HG02610 (cell line): ENCODE data around the gene FAM98C.
"Not testable (repeated sequence)": the region's sequence is repeated elsewhere in the genome, so short reads cannot be mapped to it uniquely, and the experiment has no call there.

ENCODE experiments used
- ATAC-seq: cut with Tn5 transposase; IDR thresholded peaks from one replicate; pipeline ENCODE4 v1.9.1; 2021; ENCODE audit warnings: mild to moderate bottlenecking, moderate library complexity; ENCODE audit not compliant: unreplicated experiment

The FAM98C gene

DNA sequence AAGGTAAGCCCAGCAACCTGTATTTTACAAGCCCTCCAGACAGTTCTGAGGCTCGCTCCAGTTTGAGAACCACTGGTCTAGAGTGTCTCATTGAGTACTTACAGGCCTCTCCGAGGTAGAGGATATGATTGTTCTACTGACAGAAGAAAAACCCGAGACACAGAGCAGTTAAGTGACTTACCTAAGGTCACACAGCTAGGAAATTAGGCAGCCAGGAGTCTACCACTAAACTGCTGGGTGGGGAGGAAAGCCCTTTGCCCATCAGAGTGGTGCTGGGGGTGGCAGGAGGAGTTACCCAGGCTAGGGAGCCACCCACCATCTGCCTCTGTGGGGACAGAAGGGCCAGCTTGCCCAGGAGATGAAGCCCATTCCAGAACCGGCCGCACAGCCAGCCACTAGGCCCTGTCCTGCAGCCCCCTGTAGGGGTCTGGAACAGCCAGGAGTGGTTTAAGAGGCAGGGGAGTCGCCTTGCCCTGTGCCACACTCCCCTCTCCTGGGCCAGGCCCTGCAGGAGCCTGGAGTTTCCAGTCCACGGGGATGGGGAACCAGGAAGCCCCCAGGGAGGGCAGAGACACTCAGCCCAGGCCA, 22.4 kb downstream of the FAM98C start:
- no peak for ATAC-seq

DNA sequence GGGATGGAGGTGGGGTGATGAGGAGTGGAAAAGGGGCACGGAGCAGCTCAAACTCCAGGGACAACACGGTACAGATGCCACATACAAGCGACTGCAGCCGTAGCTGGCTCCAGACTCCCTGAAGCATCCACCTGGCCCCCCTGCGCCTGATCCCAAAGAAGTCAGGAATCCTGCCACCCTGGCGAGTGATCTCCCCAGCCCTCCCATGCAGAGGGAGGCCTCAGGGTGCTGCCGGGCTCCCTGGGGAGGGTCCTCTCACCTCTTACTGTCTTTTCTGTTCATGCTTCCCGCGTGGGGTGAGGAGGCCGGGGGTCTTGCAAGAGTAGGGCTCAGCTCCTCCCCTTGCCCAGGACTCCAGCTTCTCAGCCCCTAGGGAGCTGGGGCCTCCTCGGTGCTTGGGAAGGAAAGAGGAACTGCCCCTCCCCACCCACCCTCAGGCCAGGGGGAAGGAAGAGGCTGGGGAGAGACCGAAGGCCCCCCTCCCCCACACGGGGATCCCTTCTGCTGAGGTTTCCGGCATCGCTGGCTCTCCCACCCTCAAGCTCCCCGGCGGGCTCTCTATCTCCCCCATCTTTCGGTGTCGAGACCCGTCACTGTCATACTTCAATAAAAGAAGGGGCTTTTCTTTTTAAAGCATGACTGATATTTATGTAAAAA, 23.0 kb downstream of the FAM98C start, which contains the start of gene RASGRP4:
TSS of gene RASGRP4 (minus strand) at position 410 of the 657 bp plus-strand sequence. CDS start at position 282, 128 bp downstream.
- no peak for ATAC-seq

DNA sequence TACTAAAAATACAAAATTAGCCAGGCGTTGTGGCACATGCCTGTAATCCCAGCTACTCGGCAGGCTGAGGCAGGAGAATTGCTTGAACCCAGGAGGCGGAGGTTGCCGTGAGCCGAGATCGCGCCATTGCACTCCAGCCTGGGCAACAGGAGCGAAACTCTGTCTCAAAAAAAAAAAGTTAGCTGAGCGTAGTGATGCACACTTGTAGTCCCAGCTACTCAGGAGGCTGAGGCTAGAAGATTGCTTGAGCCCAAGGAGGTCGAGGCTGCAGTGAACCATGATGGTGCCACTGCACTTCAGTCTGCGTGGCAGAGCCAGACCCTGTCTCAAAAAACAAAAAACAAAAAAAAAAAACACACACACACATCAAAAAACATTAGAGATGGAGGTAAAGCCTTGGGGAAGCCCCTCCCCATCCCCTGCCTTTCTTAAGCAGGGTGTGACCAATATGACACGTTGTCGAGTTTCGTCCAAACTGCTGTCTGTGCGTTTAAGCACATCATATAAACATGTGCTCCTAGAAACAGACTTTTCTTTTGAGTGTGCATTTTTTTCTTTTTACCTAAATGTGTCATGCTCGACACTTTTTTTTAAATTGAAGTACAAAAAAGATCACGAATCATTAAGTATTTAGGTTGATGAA, 24.3 kb downstream of the FAM98C start:
- ATAC-seq: not testable (repeated sequence)

DNA sequence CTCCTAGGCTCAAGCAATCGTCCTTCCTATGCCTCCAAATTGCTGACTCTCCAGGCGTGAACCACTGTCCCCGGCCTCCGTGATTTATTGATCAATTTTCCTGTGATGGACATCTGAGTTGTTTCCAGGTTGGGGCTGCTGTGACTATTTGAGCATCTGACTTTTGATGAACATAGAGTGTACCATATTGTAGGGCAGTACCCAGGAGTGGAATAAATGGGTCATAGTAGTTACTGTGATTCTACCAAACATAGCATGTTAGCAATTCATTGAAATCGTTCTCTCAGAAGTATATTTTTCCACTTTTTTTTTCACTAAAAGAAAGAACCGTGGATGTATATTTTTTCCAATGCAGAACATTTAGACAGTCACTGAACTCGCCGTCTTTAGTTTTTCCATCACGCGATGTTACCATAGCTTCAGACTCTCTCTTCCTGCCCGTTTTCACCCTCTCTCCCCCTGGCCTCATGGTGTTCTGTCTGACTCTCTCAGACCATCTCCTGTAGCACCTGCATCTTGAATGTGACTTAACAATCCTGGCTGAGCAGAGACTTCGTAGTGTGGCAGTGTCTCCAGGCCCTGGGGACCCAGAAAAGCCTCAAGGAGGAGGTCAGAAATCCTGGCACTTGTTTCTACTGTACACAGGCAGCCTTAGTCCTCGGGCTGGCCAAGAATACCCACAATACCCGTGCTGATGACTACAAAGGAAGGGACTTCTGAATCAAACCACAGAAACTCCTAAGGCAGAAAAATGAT, 26.3 kb downstream of the FAM98C start:
- ATAC-seq: no peak

DNA sequence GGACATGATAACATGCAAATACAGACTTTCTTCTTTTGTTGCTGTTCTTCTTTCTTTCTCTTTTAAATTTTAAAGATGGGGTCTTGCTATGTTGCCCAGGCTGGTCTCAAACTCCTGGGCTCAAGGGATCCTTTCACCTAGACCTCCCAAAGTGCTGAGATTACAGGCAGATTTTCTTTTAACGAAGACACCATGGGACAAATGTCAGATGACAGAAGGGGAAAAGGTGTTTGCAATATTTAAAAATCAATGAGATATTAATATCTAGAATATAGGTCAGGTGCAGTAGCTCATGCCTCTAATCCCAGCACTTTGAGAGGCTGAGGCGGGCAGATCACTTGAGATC, 26.9 kb downstream of the FAM98C start:
- ATAC-seq: no peak

DNA sequence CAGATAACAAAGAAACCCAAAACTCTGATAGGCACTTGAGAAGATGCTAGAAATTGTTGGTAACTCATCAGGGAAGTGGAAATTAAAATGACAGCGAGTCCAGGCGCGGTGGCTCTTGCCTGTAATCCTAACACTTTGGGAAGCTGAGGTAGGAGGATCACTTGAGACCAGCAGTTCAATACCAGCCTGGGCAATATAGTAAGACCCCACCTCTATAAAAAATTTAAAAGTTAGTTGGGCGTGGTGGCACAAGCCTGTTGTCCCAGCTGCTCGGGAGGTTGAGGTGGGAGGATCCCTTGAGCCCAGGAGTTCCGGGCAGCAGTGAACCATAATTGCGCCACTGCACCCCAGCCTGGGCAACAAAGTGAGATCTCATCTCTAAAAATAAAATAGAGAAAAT, 28.0 kb downstream of the FAM98C start:
- ATAC-seq: no peak

- no peak for ATAC-seq
Measured at GRCh38 chr19:38433268-38433733, 30.4 kb downstream of the FAM98C start, which contains the start of gene RYR1. Gene RYR1, plus strand, starts transcription at chr19:38433691. Its CDS starts 139 bp downstream, at chr19:38433830.

- ATAC-seq: no peak
Measured at GRCh38 chr19:38434549-38435051, 31.7 kb downstream of the FAM98C start.

GRCh38 chr19:38437295-38437694, 34.4 kb downstream of the FAM98C start:
- no peak for ATAC-seq

GRCh38 chr19:38437917-38438316, 35.0 kb downstream of the FAM98C start:
- no peak for ATAC-seq

DNA sequence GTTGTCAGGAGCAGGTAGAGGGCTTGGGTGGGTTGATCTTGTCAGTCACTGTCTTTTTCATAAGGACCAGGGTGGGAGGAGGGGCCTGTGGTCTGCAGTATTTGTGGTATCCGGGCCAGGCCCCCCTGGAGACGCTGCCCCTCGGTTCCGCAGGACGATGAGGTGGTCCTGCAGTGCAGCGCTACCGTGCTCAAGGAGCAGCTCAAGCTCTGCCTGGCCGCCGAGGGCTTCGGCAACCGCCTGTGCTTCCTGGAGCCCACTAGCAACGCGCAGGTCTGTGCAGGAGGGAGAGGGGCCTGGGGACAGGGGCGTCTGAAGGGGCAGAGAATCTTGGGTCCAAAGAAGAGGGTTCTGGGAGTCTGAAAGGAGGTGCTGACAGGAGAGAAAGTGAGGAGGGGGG, 37.7 kb downstream of the FAM98C start:
- no peak for ATAC-seq

DNA sequence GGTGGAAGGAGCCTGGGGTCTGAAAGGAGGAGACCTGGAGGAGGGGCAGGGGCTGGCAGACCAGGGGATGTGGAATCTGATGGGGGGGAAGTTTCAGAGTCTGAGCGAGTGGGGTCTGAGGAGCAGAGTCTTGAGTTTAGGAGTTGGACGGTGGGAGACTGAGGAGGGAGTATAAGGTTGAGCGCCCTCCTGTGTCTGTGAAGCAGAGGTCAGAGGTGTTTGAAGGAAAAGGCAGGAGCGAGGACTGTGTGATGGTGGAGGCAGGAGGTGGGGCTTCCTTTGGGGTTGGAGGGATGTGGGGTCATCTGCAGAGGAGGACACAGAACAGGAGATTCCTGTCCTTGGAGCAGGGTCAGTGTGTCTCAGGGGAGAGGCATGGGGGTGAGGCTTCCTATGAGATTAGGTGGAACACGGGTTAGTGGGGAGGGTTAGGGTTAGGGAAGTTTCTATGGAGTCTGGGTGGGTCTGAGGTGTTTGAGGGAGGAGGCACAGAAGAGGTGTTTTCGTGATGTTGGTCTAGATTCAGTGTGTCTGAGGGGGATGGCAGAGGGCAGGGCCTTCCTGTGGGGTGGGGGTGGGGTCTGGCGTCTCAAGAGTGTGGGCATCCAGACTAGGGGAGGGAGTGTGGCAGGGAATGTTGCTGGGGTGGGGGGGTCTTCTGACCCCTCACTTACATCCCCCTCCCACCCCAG, 38.9 kb downstream of the FAM98C start:
- no peak for ATAC-seq

GRCh38 chr19:38442736-38443135, 39.8 kb downstream of the FAM98C start:
- no peak for ATAC-seq

- no peak for ATAC-seq
Measured at GRCh38 chr19:38443458-38443999, 40.6 kb downstream of the FAM98C start.

DNA sequence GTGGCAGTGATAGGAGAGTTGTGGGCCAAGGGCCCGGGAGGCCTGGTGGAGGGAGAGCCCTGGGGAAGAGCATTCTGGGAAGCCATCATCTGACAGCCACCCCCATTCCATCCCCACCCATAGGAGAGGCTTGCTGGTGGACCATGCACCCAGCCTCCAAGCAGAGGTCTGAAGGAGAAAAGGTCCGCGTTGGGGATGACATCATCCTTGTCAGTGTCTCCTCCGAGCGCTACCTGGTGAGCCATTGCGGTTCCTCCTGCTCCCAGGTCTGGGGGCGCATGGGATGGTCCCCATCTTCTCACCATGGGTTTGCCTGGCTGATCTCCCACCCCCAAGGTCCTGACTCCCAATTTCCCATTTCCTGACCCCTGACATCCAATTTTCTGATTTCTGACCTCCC, 41.1 kb downstream of the FAM98C start:
- no peak for ATAC-seq

- no peak for ATAC-seq
Measured at GRCh38 chr19:38445362-38445761, 42.5 kb downstream of the FAM98C start.

DNA sequence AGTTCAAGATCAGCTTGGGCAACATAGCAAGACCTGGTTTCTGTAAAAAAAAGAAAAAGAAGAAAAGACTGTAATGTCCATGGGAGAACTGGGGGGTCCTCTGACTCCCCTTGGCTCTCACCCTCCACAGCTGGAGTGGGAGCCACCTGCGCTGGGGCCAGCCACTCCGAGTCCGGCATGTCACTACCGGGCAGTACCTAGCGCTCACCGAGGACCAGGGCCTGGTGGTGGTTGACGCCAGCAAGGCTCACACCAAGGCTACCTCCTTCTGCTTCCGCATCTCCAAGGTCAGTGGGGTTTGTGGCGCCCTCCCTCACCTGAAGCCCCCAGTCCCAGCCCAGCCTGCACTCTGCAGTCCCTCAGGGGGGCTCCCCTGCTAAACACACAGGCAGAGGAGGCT, 45.3 kb downstream of the FAM98C start:
- no peak for ATAC-seq

DNA sequence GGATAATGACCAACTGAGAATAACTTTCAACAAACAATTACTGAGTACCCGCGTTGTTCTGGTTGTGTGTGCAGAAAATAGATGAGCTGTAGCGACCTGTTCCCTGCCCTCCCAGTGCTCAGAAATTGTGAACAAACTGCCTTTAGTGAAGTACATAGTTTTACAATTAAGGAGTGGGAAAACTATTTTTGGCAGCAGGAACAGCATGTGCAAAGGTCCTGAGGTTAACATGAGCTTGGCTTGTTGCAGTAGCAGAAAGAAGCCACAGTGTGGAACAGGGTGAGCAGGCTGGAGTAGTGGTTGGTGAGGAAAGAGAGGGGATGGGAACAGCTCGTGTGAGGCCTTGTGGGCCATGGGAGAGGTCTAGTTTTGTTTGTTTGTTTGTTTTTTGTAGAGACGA, 46.6 kb downstream of the FAM98C start:
- ATAC-seq: no peak

GRCh38 chr19:38451036-38451435, 48.1 kb downstream of the FAM98C start:
- no peak for ATAC-seq

GRCh38 chr19:38451629-38452028, 48.7 kb downstream of the FAM98C start:
- no peak for ATAC-seq
